HepG2 (cell line): ENCODE data around the gene KRTAP3-3. TPM values are rescaled to one million over a fixed set of nuclear protein-coding genes. Genes with fewer than 3 reads are reported as not detected.

ENCODE experiments used
- ATF7 ChIP-seq, 2 experiments: fragments of 450-650 bp in 1 of 2; sonication (generic) in 1 of 2; formaldehyde crosslinking in 1 of 2; IDR thresholded peaks; 2 replicates each; pipeline versions ENCODE4 v1.4.0 to v1.6.1; 2016 to 2020; ENCODE audit warnings: antibody characterized with exemption in 1 of 2, mild to moderate bottlenecking in 1 of 2, missing genetic modification reagents in 1 of 2
- HBP1 ChIP-seq: IDR thresholded peaks from 2 replicates; pipeline ENCODE4 v1.6.1; 2016; ENCODE audit warnings: low read depth, control low read depth
- HOXD1 ChIP-seq: sonication (generic); formaldehyde crosslinking; IDR thresholded peaks from 2 replicates; pipeline ENCODE4 v1.5.0; 2020; ENCODE audit warnings: missing genetic modification reagents
- IRF1 ChIP-seq: sonication (generic); formaldehyde crosslinking; IDR thresholded peaks from 2 replicates; pipeline ENCODE4 v1.4.0; 2020; ENCODE audit warnings: low read depth, mild to moderate bottlenecking, missing genetic modification reagents
- JUN ChIP-seq: sonication (generic); formaldehyde crosslinking; IDR thresholded peaks from 2 replicates; pipeline ENCODE4 v1.4.0; 2020; ENCODE audit warnings: mild to moderate bottlenecking, missing genetic modification reagents
- KLF15 ChIP-seq: sonication (generic); formaldehyde crosslinking; IDR thresholded peaks from 2 replicates; pipeline ENCODE4 v1.8.1; 2023; ENCODE audit warnings: borderline replicate concordance, mild to moderate bottlenecking, inconsistent platforms, missing genetic modification reagents, mixed read lengths
- NFKBIZ ChIP-seq: IDR thresholded peaks from 2 replicates; pipeline ENCODE4 v1.6.1; 2018; ENCODE audit warnings: missing genetic modification reagents, missing compliant biosample characterization
- PATZ1 ChIP-seq: sonication (generic); formaldehyde crosslinking; IDR thresholded peaks from 2 replicates; pipeline ENCODE4 v1.4.0; 2020; ENCODE audit warnings: missing genetic modification reagents
- PAXIP1 ChIP-seq: sonication (generic); formaldehyde crosslinking; conservative IDR thresholded peaks from 2 replicates; pipeline ENCODE4 v1.4.0; 2020; ENCODE audit warnings: mild to moderate bottlenecking, missing genetic modification reagents, moderate library complexity
- RFXANK ChIP-seq: IDR thresholded peaks from 2 replicates; pipeline ENCODE4 v1.6.1; 2016
- SMAD1 ChIP-seq: sonication (generic); formaldehyde crosslinking; IDR thresholded peaks from 2 replicates; pipeline ENCODE4 v1.4.0; 2020; ENCODE audit warnings: missing genetic modification reagents, low read depth, mild to moderate bottlenecking, borderline replicate concordance
- ZBTB8A ChIP-seq: sonication (generic); formaldehyde crosslinking; IDR thresholded peaks from 2 replicates; pipeline ENCODE4 v1.4.0; 2020; ENCODE audit warnings: mild to moderate bottlenecking, low read depth, missing genetic modification reagents, borderline replicate concordance
- ZNF17 ChIP-seq: sonication (generic); formaldehyde crosslinking; IDR thresholded peaks from 2 replicates; pipeline ENCODE4 v1.5.0; 2020; ENCODE audit warnings: mild to moderate bottlenecking, missing genetic modification reagents
- ZNF251 ChIP-seq: sonication (generic); formaldehyde crosslinking; IDR thresholded peaks from 2 replicates; pipeline ENCODE4 v1.9.0; 2021; ENCODE audit warnings: mild to moderate bottlenecking, missing genetic modification reagents
- ZNF674 ChIP-seq: sonication (generic); formaldehyde crosslinking; IDR thresholded peaks from 2 replicates; pipeline ENCODE4 v1.5.0; 2020; ENCODE audit warnings: low read depth, mild to moderate bottlenecking, missing genetic modification reagents
- ZSCAN12 ChIP-seq: sonication (generic); formaldehyde crosslinking; IDR thresholded peaks from 2 replicates; pipeline ENCODE4 v1.9.0; 2021; ENCODE audit warnings: mild to moderate bottlenecking, missing genetic modification reagents
- ZSCAN5A ChIP-seq: sonication (generic); formaldehyde crosslinking; IDR thresholded peaks from 2 replicates; pipeline ENCODE4 v1.8.0; 2022; ENCODE audit warnings: mild to moderate bottlenecking, missing genetic modification reagents, borderline replicate concordance
- polyA plus RNA-seq, 8 experiments: library from polyadenylated mRNA; depleted of rRNA in 3 of 8; stranded (reverse) in 7 of 8; unstranded in 1 of 8; fragments of >200 nt; fragmentation: Illumina TruSeq in 4 of 8; extraction: Trizol in 4 of 8; gene quantifications; 2 replicates each; pipeline versions ENCODE4 v1.2.1 to v1.2.3, GENCODE V29; 2011 to 2016; ENCODE audit warnings: low read depth in 4 of 8, missing spikeins in 1 of 8, mixed read lengths in 1 of 8; ENCODE audit not compliant: insufficient read depth in 1 of 8
- total RNA-seq, 5 experiments: library from RNA; depleted of rRNA; stranded (reverse); fragments of >200 nt; fragmentation: Illumina TruSeq; extraction: Trizol; gene quantifications; 2 replicates each; pipeline ENCODE4 v1.2.3, GENCODE V29; 2016; ENCODE audit warnings: low read depth in 1 of 5

The KRTAP3-3 gene
- total and polyA plus RNA-seq, 2 of the 13 experiments (the other 11 are each of a cell fraction or from before 2014, with no cell fraction given): not detected

- TF ChIP-seq IRF1 (CRISPR knock-in tag) (no peak), ZNF17 (no peak), ZSCAN12 (no peak), HBP1 (no peak), ZNF251 (no peak), PATZ1 (0 out of 2 replicates have a peak, but pooled peaks have one; percentile 21), KLF15 (CRISPR knock-in tag) (no peak), ZBTB8A (CRISPR knock-in tag) (no peak), NFKBIZ (CRISPR knock-in tag) (no peak), SMAD1 (no peak), ZSCAN5A (CRISPR knock-in tag) (no peak), ZNF674 (CRISPR knock-in tag) (no peak), PAXIP1 (CRISPR knock-in tag) (peak; percentile 86), RFXANK (CRISPR knock-in tag) (0 out of 2 replicates have a peak, but pooled peaks have one; percentile 55), JUN (peak; percentile 57; the same call in 1 of the 2 replicates), HOXD1 (CRISPR knock-in tag) (peak; percentile 100), ATF7 (IDR thresholded peaks at IDR 0.05) (no peak), ATF7 (CRISPR knock-in tag; IDR thresholded peaks at IDR 0.05) (no peak)
Measured at GRCh38 chr17:40958086-40958953, 35.6 kb downstream of the KRTAP3-3 start (continued).
